WERI-Rb-1 (cell line): ENCODE results near the gene CLDN7.

Experiments
- DNase-seq: peaks from one replicate; pipeline ENCODE4 v3.0.0-alpha.2; 2020
- H3K27ac ChIP-seq: fragments of 250-450 bp; sonication (Bioruptor Pico); 2 replicates; pipeline ENCODE4 v1.5.1; 2020; ENCODE audit warnings: mild to moderate bottlenecking, moderate library complexity
- H3K27me3 ChIP-seq: fragments of 250-450 bp; sonication (Bioruptor Pico); 2 replicates; pipeline ENCODE4 v1.5.1; 2021; ENCODE audit warnings: mild to moderate bottlenecking, low read depth, moderate library complexity; ENCODE audit not compliant: insufficient read depth, severe bottlenecking
- H3K36me3 ChIP-seq: fragments of 250-450 bp; sonication (Bioruptor Pico); 2 replicates; pipeline ENCODE4 v1.5.1; 2020; ENCODE audit warnings: mild to moderate bottlenecking, moderate library complexity
- H3K4me3 ChIP-seq: 2 replicates; pipeline ENCODE4 v1.5.1; 2011; ENCODE audit warnings: low read depth, mild to moderate bottlenecking, control low read depth, low read length
- H3K9me3 ChIP-seq: fragments of 250-450 bp; sonication (Bioruptor Pico); 2 replicates; pipeline ENCODE4 v1.5.1; 2021; ENCODE audit warnings: mild to moderate bottlenecking, moderate library complexity; ENCODE audit not compliant: severe bottlenecking
- CTCF ChIP-seq: IDR thresholded peaks from 2 replicates; pipeline ENCODE4 v1.5.1; 2011; ENCODE audit warnings: low read depth, mild to moderate bottlenecking, control low read depth, inconsistent platforms, low read length

Gene CLDN7

DNA sequence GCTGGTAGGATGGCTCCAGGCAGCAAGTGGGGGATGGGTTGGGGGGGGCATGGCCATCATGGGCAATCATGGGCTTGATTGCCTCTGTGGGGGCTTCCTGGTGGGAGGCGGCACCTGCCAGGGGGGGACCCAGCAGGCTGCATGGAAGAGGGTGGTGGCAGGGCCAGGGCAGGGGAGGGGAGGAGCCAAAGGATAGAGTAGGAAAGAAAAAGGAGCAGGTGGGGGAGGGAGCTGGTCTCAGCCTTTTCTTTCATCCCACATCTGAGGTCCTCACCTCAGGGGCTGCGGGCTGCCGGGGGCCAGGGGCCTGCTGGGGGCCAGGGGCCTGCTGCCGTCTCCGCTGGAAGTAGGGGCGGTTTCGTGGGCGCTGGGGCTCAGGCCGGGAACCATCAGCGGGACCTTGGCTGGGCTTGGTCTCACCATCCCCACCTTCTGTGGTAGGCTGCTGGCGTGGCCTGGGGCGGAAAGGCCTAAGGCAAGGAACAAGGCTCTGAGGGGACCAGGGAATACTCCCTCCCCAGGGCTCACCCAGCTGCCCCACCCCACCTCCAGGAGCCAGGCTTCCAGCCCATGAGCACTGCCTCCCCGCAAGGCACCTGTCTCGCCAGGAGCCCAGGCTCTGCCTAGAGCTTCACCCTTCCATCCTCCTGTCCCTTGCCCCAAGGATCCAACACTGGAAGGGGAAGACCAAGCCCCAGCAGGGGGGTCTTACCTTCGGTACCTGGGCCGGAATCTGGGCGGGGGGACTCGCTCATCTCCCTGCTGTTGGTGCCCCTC, 27.2 kb upstream of the CLDN7 start:
- no peak for DNase-seq
- Histone ChIP-seq H3K9me3 (no peaks in the 10 kb centered on the region), H3K4me3 (no peak overlapping the region), H3K36me3 (no peaks in the 10 kb centered on the region), H3K27ac (no peak overlapping the region), H3K27me3 (no peaks in the 10 kb centered on the region)
- no peak for TF ChIP-seq CTCF

DNA sequence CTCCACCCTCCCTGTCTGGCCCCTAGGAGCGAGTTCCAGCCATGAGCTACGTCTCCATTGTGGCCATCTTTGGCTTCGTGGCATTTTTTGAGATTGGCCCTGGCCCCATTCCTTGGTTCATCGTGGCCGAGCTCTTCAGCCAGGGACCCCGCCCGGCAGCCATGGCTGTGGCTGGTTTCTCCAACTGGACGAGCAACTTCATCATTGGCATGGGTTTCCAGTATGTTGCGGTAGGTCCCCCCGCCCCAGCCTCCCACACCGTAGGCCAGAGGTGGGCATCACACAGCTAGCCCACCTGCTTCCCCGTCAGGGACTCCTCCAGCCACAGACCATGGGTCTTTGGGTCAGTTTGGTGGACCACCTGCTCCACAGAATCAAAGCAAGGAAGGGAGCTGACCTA, 23.4 kb upstream of the CLDN7 start:
- H3K4me3 ChIP-seq = no peak overlapping the region
- no peaks in the 10 kb centered on the region for H3K27me3 ChIP-seq
- no peak overlapping the region for H3K27ac ChIP-seq
- no peak for DNase-seq
- no peaks in the 10 kb centered on the region for H3K36me3 ChIP-seq
- TF ChIP-seq CTCF = no peak
- H3K9me3 ChIP-seq = no peaks in the 10 kb centered on the region

DNA sequence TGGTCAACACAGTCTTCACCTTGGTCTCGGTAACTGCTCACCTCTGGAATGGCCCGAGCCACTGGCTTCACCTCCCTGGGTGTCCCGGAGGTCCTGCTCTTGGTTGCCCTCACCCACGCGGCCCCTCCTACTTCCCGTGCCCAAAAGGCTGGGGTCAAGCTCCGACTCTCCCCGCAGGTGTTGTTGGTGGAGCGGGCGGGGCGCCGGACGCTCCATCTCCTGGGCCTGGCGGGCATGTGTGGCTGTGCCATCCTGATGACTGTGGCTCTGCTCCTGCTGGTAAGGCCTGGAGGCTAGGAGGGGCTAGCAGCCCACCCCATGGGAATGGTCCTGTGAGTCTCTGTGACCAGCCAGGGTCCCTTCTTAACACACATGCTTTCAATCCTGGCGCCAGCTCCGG, 22.6 kb upstream of the CLDN7 start:
- no peak for DNase-seq
- Histone ChIP-seq H3K36me3 (no peaks in the 10 kb centered on the region), H3K27ac (no peak overlapping the region), H3K27me3 (no peaks in the 10 kb centered on the region), H3K4me3 (no peak overlapping the region), H3K9me3 (no peaks in the 10 kb centered on the region)
- no peak for TF ChIP-seq CTCF

DNA sequence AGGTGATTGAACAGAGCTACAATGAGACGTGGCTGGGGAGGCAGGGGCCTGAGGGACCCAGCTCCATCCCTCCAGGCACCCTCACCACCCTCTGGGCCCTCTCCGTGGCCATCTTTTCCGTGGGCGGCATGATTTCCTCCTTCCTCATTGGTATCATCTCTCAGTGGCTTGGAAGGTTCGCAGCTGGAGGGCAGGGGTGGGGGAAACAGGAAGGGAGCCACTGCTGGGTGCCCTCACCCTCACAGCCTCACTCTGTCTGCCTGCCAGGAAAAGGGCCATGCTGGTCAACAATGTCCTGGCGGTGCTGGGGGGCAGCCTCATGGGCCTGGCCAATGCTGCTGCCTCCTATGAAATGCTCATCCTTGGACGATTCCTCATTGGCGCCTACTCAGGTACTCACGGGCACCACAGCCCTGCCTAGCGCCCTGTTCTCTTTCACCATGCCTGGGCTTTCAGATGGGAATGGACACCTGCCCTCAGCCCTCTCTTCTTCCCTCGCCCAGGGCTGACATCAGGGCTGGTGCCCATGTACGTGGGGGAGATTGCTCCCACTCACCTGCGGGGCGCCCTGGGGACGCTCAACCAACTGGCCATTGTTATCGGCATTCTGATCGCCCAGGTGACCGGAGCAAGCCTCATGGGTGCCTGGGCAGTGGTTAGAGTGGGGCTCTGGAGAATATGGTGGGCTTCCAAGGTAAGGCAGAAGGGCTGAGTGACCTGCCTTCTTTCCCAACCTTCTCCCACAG, 21.4 kb upstream of the CLDN7 start:
- H3K9me3 ChIP-seq = no peaks in the 10 kb centered on the region
- no peak overlapping the region for H3K27ac ChIP-seq
- no peak for DNase-seq
- no peaks in the 10 kb centered on the region for H3K36me3 ChIP-seq
- no peak overlapping the region for H3K4me3 ChIP-seq
- no peaks in the 10 kb centered on the region for H3K27me3 ChIP-seq
- TF ChIP-seq CTCF = no peak

DNA sequence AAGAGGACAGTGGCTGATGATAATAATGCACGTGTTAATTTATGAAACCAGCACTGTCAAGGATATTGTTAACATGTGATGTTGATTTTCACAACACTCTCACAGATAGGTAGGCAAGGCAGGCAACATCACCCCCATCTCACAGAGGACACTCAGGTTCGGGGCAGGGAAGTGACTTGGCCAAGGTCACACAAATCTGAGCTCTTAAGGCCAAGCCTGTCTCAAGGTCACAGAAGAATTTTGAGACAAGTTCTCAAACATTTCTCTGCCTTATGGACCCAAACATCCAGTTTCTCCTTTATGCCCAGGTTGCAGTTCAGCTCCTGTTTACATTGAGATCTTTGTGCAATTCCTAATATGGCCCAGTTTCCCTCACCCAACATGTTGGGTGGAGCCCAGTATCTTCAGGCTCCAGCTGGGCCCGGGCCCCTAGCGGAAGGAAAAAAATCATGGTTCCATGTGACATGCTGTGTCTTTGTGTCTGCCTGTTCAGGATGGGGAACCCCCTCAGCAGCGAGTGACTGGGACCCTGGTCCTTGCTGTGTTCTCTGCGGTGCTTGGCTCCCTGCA, 20.6 kb upstream of the CLDN7 start:
- Histone ChIP-seq H3K27me3 (no peaks in the 10 kb centered on the region), H3K27ac (no peak overlapping the region), H3K36me3 (no peaks in the 10 kb centered on the region), H3K9me3 (no peaks in the 10 kb centered on the region), H3K4me3 (peak overlapping the region; percentile 57)
- no peak for DNase-seq
- no peak for TF ChIP-seq CTCF
